Measurements from ENCODE around the gene EXOC1.

GRCh38 chr4:55808186-55808585 is 45.3 kb upstream of the EXOC1 start:
- no peak for TF ChIP-seq CTCF (IDR thresholded peaks at IDR 0.05)
- TF ChIP-seq POLR2A (IDR thresholded peaks at IDR 0.05), result no peak
- no peak for TF ChIP-seq POLR2AphosphoS5 (IDR thresholded peaks at IDR 0.05)

Measured in prostate gland (tissue), 2 donors.